GM12865 (cell line): ENCODE data around the gene HLA-DMA.

Experiments used
- DNase-seq: peaks from one replicate; pipeline ENCODE4 v3.0.0; 2010; ENCODE audit warnings: low read depth
- H3K4me3 ChIP-seq: 2 replicates; pipeline ENCODE4 v1.5.1; 2011; ENCODE audit warnings: mild to moderate bottlenecking, low read depth, low read length, control low read depth
- CTCF ChIP-seq: IDR thresholded peaks from 2 replicates; pipeline ENCODE4 v1.5.1; 2011; ENCODE audit warnings: low read length, control low read depth, low read depth, inconsistent platforms; ENCODE audit not compliant: insufficient read depth; ENCODE audit errors: missing control alignments

The HLA-DMA gene

DNA sequence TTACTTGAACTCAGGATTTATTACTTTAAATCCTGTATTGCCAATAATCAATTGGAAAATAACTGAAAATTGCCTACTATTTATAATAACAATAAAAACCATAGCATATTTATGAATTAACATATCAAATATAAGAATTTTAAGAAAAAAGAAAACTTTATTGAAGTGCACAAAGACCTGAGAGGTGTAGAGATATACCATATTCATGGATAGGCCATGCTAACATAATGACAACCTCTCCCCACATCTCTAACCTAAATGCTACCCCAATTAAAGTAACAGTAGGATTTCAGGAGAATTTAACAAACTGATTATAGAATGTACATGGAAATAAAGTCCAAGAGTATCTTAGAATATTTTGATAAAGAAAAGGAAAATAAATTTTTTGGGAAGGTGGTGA, 6.9 kb downstream of the HLA-DMA start:
- TF ChIP-seq CTCF = no peak
- no peak overlapping the region; the same call in 1 of the 2 replicates for H3K4me3 ChIP-seq
- no peak for DNase-seq

- TF ChIP-seq CTCF = no peak
- peak; percentile 88 for DNase-seq
- H3K4me3 ChIP-seq = peak overlapping the region; percentile 33
These were observed 7.7 kb downstream of the HLA-DMA start for GRCh38 chr6:32945108-32945760.

DNA sequence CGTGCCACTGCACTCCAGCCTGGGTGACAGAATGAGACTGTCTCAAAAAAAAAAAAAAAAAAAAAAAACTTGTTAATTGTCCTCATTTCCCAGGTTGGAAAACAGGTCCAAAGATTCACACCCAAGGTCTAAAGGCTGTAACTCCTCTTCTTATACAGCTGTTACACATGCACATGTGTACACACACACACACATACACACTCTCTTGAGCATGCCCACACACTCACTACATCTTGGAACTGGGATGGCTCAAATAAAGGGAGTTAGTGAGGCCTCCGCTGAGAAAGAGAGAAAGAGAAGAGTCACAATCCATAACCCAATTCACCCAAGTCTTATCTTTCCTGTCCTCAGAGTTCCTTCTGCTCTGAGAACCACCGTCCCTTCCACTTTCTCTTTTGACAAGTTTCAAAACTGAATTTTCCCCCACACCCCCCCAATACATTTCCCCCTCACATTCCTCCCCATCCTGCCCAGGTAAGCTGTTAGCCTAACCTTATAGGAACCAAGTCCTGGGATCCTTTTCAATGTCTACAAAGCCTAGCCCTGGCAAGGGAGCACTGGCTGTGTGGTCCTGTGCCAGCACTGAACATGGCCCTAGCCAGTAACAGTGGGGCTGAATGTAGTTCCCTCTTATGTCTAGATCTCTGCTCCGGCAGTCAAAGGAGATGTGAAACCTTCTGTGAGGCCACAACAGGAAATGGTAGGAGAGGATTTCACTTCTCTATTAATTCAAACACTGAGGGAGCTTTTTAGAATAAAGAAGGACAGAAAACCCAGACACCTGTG, 8.8 kb downstream of the HLA-DMA start:
- peak; percentile 93 for DNase-seq
- TF ChIP-seq CTCF = no peak
- peak overlapping the region; percentile 74 for H3K4me3 ChIP-seq

- peak; percentile 50 for DNase-seq
- H3K4me3 ChIP-seq = peak overlapping the region; percentile 74
These were observed 10.3 kb downstream of the HLA-DMA start for GRCh38 chr6:32942555-32943123.

DNA sequence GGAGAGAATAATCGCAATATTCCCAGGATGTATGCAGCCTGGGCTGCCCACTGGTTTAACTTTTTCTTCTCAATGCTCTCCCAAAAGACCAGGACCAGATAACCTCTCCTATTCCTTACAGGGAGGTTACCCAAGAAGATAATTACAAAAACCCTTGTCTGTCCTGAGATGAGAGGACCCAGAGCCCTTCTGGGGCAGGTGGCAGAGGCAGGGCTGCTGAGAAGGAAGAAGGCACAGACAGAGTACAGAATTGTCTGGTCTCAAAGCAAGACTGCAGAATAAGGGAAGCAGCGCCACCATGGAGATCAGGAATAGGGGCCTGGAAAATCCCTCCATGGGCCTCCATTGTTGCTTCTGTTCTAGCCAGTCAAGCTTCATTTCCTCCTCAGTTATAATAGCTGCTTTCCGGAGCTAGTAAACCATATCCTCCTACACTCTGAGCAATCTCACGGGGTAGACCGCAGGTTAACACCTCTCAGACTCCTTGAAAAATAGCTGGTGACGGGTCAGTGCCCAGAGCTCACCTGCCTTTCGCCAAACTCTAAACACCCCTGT, 11.6 kb downstream of the HLA-DMA start:
- TF ChIP-seq CTCF = no peak
- peak overlapping the region; percentile 96 for H3K4me3 ChIP-seq
- DNase-seq = peak; percentile 93

- peak within 1 kb of the TSS; percentile 96 for H3K4me3 ChIP-seq
- DNase-seq = peak; percentile 93
- TF ChIP-seq CTCF = no peak
These were observed 12.2 kb downstream of the HLA-DMA start, which contains the start of gene HLA-DMB for GRCh38 chr6:32940656-32941213. HLA-DMB (minus strand) TSS chr6:32941028; CDS start chr6:32940807, 221 bp downstream.

DNA sequence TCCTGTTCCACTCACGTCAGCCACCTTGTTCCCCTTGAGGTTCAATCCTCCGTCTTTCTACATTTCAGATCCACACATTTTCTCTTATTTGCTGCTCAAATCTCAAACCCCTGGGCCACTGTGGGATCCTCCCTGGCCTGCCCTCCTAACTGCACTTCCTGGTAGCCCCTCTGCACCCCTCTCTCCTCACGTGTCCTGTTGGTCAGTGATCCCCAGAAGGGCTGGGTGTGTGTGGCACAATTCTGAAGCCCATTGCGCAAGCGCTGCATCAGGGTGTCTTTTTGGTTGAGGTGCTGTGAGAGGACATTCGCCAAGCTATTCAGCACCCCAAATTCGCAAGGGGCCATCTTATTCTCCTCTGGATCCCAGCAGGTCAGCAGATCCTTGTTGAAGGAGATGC, 14.4 kb downstream of the HLA-DMA start:
- no peak for TF ChIP-seq CTCF
- peak overlapping the region; percentile 96; the same call in 1 of the 2 replicates for H3K4me3 ChIP-seq
- DNase-seq = no peak
